MCF 10A (cell line): ENCODE results near the gene CYP21A2. TPM values are rescaled to one million over a fixed set of nuclear protein-coding genes. Genes with fewer than 3 reads are reported as not detected.

ENCODE experiments used
- BruUV-seq: library from RNA; stranded (reverse); fragments of 400-500 nt; replicated peaks from 2 replicates; lab custom pipeline; 2021; lab: Mats Ljungman, UMichigan
- CTCF ChIA-PET: fragments of 300-600 bp; sonication (Branson Sonifier 250); formaldehyde crosslinking; extraction: SDS; loops from one replicate; lab custom pipeline; 2021; ENCODE audit warnings: antibody characterized with exemption, inconsistent platforms; lab: Yijun Ruan, JAX
- POLR2A ChIA-PET: fragments of 300-600, 350-650 bp; sonication (Branson Sonifier 250); formaldehyde crosslinking; extraction: SDS; loops from one replicate; lab custom pipeline; 2020; ENCODE audit warnings: antibody characterized with exemption, inconsistent platforms; lab: Yijun Ruan, JAX
- DNase-seq: peaks from one replicate; pipeline ENCODE4 v3.0.0-alpha.2; 2018; ENCODE audit not compliant: unreplicated experiment
- H3K27ac Mint-ChIP-seq: one replicate; pipeline ENCODE4 v1.8.0; 2022; ENCODE audit warnings: mild to moderate bottlenecking, low read depth, mixed read lengths; ENCODE audit not compliant: unreplicated experiment
- H3K27me3 Mint-ChIP-seq: one replicate; pipeline ENCODE4 v1.8.0; 2022; ENCODE audit warnings: mixed read lengths; ENCODE audit not compliant: insufficient read depth, unreplicated experiment
- H3K36me3 Mint-ChIP-seq: one replicate; pipeline ENCODE4 v1.8.0; 2022; ENCODE audit warnings: mild to moderate bottlenecking, moderate library complexity, mixed read lengths; ENCODE audit not compliant: insufficient read depth, unreplicated experiment
- H3K4me1 Mint-ChIP-seq: one replicate; pipeline ENCODE4 v1.8.0; 2022; ENCODE audit warnings: mixed read lengths; ENCODE audit not compliant: insufficient read depth, unreplicated experiment
- H3K4me3 Mint-ChIP-seq: one replicate; pipeline ENCODE4 v1.8.0; 2022; ENCODE audit warnings: mild to moderate bottlenecking, moderate library complexity, mixed read lengths; ENCODE audit not compliant: unreplicated experiment
- H3K9me3 Mint-ChIP-seq: one replicate; pipeline ENCODE4 v1.8.0; 2022; ENCODE audit warnings: mixed read lengths; ENCODE audit not compliant: unreplicated experiment
- intact Hi-C: fragments of 100-400 bp; cut with micrococcal nuclease; formaldehyde crosslinking; loops from 2 replicates; pipeline ENCODE4 v1.14.1; 2022
- total RNA-seq: library from RNA; stranded (reverse); gene quantifications from 2 replicates; pipeline ENCODE4 v1.2.3, GENCODE V29; 2022
- TF ChIP-seq, protein P1 (sequence below): fragments of 200-600 bp; IDR thresholded peaks from one replicate; pipeline ENCODE4 v1.8.0; 2022; ENCODE audit warnings: antibody characterized with exemption, mild to moderate bottlenecking; ENCODE audit not compliant: unreplicated experiment

The CYP21A2 gene
- total RNA-seq, 1 experiment from 2014 or later: 0.33 TPM

- Mint-ChIP-seq H3K36me3 (peaks cover 11% of the 10 kb centered on the region), H3K27me3 (peaks cover 4% of the 10 kb centered on the region), H3K9me3 (no peaks in the 10 kb centered on the region), H3K4me3 (no peak overlapping the region), H3K27ac (peak overlapping the region; percentile 67), H3K4me1 (peaks cover 59% of the 10 kb centered on the region)
- no peak for DNase-seq
- TF ChIP-seq, protein P1, sequence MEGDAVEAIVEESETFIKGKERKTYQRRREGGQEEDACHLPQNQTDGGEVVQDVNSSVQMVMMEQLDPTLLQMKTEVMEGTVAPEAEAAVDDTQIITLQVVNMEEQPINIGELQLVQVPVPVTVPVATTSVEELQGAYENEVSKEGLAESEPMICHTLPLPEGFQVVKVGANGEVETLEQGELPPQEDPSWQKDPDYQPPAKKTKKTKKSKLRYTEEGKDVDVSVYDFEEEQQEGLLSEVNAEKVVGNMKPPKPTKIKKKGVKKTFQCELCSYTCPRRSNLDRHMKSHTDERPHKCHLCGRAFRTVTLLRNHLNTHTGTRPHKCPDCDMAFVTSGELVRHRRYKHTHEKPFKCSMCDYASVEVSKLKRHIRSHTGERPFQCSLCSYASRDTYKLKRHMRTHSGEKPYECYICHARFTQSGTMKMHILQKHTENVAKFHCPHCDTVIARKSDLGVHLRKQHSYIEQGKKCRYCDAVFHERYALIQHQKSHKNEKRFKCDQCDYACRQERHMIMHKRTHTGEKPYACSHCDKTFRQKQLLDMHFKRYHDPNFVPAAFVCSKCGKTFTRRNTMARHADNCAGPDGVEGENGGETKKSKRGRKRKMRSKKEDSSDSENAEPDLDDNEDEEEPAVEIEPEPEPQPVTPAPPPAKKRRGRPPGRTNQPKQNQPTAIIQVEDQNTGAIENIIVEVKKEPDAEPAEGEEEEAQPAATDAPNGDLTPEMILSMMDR: no peak
- ChIA-PET POLR2A (interaction anchor here (1.0 to 2.2 kb wide), 3 partner anchors 9 to 112 kb away, joined by 3 to 7 read pairs (median 7); partner anchors contain the start of gene DXO), CTCF (interaction anchor here (0.5 to 2.2 kb wide), 5 partner anchors 14 to 485 kb away, joined by 3 to 9 read pairs (median 6); no protein-coding TSS in a partner anchor)
- intact Hi-C loops: no loop called here
- no TSS peak for BruUV-seq
Observed at GRCh38 chr6:32083812-32084768, 45.9 kb downstream of the CYP21A2 start.

DNA sequence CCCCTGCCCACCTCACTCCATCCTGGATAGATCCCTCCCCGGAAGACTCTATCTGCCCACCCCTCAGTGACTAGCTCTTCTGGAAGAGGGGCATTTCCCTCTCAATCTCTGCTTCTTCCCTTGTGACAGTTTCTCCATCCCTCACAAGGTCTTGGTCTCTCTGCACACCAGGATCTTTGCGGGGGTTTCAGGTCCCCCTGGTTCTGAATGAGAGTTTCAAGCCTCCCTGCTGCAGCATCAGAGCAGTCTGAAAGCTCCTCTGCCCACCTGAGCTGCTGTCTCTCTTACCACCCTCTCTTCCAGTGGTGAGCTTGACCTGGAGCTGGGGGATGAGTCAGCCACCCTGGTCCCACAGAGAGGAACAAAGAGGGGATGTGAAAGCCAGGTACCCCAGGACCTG is 46.6 kb downstream of the CYP21A2 start:
- H3K36me3 Mint-ChIP-seq: peaks cover 11% of the 10 kb centered on the region
- no peak overlapping the region for H3K4me3 Mint-ChIP-seq
- POLR2A ChIA-PET: interaction anchor here (1.0 kb wide), 1 partner anchor 8 kb away, joined by 3 read pairs; no protein-coding TSS in a partner anchor
- intact Hi-C loops: no loop called here
- DNase-seq: no peak
- H3K9me3 Mint-ChIP-seq: no peaks in the 10 kb centered on the region
- H3K27ac Mint-ChIP-seq: no peak overlapping the region
- CTCF ChIA-PET: interaction anchor here (0.6 kb wide), 2 partner anchors 36 to 486 kb away, joined by 3 to 6 read pairs; no protein-coding TSS in a partner anchor
- H3K27me3 Mint-ChIP-seq: peaks cover 11% of the 10 kb centered on the region
- TF ChIP-seq, protein P1: no peak
- no TSS peak for BruUV-seq
- H3K4me1 Mint-ChIP-seq: peaks cover 54% of the 10 kb centered on the region

- ChIA-PET POLR2A (interaction anchor here (0.6 kb wide), 1 partner anchor 768 kb away, joined by 3 read pairs; the partner anchor contains the start of gene TAP1), CTCF (no interaction called here)
- Mint-ChIP-seq H3K4me3 (no peak overlapping the region), H3K27me3 (peaks cover 22% of the 10 kb centered on the region), H3K9me3 (no peaks in the 10 kb centered on the region), H3K27ac (peak overlapping the region; percentile 32), H3K4me1 (peaks cover 45% of the 10 kb centered on the region), H3K36me3 (peaks cover 6% of the 10 kb centered on the region)
- intact Hi-C loops: no loop called here
- TF ChIP-seq, protein P1: no peak
- DNase-seq: no peak
- no TSS peak for BruUV-seq
Observed at GRCh38 chr6:32085759-32086459, 47.7 kb downstream of the CYP21A2 start.
